Endodermal cell (in vitro differentiated cells): Measurements from ENCODE around the gene SPC25. TPM values are rescaled to one million over a fixed set of nuclear protein-coding genes. Genes with fewer than 3 reads are reported as not detected.
A peak's percentile ranks its signal among the peaks of the same experiment; 100 is the strongest.

Experiments
- DNase-seq: peaks from one replicate; pipeline ENCODE4 v3.0.0-alpha.2; 2017
- H3K27ac ChIP-seq: 2 replicates; pipeline ENCODE4 v1.5.1; 2013; ENCODE audit warnings: mild to moderate bottlenecking, low read depth, low read length, moderate library complexity
- H3K27me3 ChIP-seq: 2 replicates; pipeline ENCODE4 v1.6.1; 2013; ENCODE audit warnings: mild to moderate bottlenecking, low read length, moderate library complexity; ENCODE audit not compliant: insufficient read depth, control insufficient read depth, poor library complexity, severe bottlenecking
- H3K36me3 ChIP-seq: 2 replicates; pipeline ENCODE4 v1.7.0; 2013; ENCODE audit warnings: mild to moderate bottlenecking, low read length, moderate library complexity; ENCODE audit not compliant: control insufficient read depth, insufficient read depth
- H3K4me1 ChIP-seq: one replicate; pipeline ENCODE4 v1.7.0; 2013; ENCODE audit warnings: low read length; ENCODE audit not compliant: control insufficient read depth, insufficient read depth
- H3K4me3 ChIP-seq: 2 replicates; pipeline ENCODE4 v1.5.1; 2013; ENCODE audit warnings: mild to moderate bottlenecking, low read length, moderate library complexity
- H3K9ac ChIP-seq: 2 replicates; pipeline ENCODE4 v1.6.1; 2013; ENCODE audit warnings: mild to moderate bottlenecking, low read length, moderate library complexity; ENCODE audit not compliant: poor library complexity, severe bottlenecking; ENCODE audit errors: extremely low read depth
- H3K9me3 ChIP-seq: 2 replicates; pipeline ENCODE4 v1.6.1; 2013; ENCODE audit warnings: mild to moderate bottlenecking, low read length, moderate library complexity; ENCODE audit not compliant: control insufficient read depth
- H3K27ac Mint-ChIP-seq: 2 replicates; pipeline ENCODE4 v1.8.0; 2020; ENCODE audit warnings: mixed read lengths
- H3K27me3 Mint-ChIP-seq: 2 replicates; pipeline ENCODE4 v1.8.0; 2021; ENCODE audit warnings: mild to moderate bottlenecking, mixed read lengths; ENCODE audit not compliant: insufficient read depth
- H3K36me3 Mint-ChIP-seq: 2 replicates; pipeline ENCODE4 v1.8.0; 2020; ENCODE audit warnings: low read depth, mixed read lengths
- H3K4me1 Mint-ChIP-seq: 2 replicates; pipeline ENCODE4 v1.8.0; 2020; ENCODE audit warnings: mixed read lengths
- H3K4me3 Mint-ChIP-seq: 2 replicates; pipeline ENCODE4 v1.8.0; 2020; ENCODE audit warnings: mild to moderate bottlenecking, moderate library complexity, mixed read lengths
- H3K9me3 Mint-ChIP-seq: 2 replicates; pipeline ENCODE4 v1.8.0; 2020; ENCODE audit warnings: mild to moderate bottlenecking, mixed read lengths
- CTCF ChIP-seq: fragments of 200-600 bp; sonication (generic); conservative IDR thresholded peaks from 2 replicates; pipeline ENCODE4 v1.5.0; 2021; ENCODE audit warnings: antibody characterized with exemption, mild to moderate bottlenecking
- WGBS, 2 experiments: methylation state at CpG; one replicate each; pipeline versions ENCODE4 v1.1.5 to v1.1.7; 2013; ENCODE audit warnings: missing lambda C conversion rate in 2 of 2, mixed read lengths in 1 of 2; ENCODE audit not compliant: insufficient coverage in 1 of 2, insufficient read length in 1 of 2; 5-methylcytosine and 5-hydroxymethylcytosine counted together
- total RNA-seq, 2 donors: library from RNA; stranded (reverse); fragmentation: NEBNext Ultra II Directional in 1 of 2; extraction: Animal tissue kit (Norgen Biotek cat#: 25700) in 1 of 2; gene quantifications; 2 replicates in 1 of 2; 3 replicates in 1 of 2; pipeline ENCODE4 v1.2.1, GENCODE V29; 2021

Gene SPC25
- total RNA-seq, 2 donors from 2014 or later: 22.4 to 57.8 TPM

DNA sequence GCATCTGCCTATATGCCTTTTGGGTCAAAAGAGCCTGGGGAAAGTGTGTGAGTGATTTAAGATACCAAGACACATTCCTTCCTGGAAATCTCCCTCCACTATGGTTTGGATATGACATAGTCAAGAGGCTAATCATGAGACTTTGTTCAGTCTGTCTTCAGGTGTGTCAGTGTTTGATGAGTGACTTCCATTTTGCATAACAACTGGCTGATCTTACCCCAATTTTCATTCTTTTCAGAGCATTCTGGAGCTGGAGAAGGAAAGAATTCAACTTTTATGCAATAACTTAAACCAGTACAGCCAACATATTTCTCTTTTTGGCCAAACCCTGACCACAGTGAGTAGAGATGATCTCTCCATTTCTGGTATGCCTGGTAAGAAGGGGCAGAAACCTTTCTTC is 39.4 kb downstream of the SPC25 start:
- no peaks in the 10 kb centered on the region for H3K27me3 Mint-ChIP-seq
- no peak overlapping the region for H3K27ac Mint-ChIP-seq
- Histone ChIP-seq H3K27ac (no peak overlapping the region), H3K36me3 (no peaks in the 10 kb centered on the region), H3K9me3 (no peaks in the 10 kb centered on the region), H3K4me1 (no peaks in the 10 kb centered on the region), H3K4me3 (no peak overlapping the region), H3K9ac (no peak overlapping the region), H3K27me3 (no peaks in the 10 kb centered on the region)
- H3K4me1 Mint-ChIP-seq: no peaks in the 10 kb centered on the region
- no peaks in the 10 kb centered on the region for H3K9me3 Mint-ChIP-seq
- DNase-seq: no peak
- no peak overlapping the region for H3K4me3 Mint-ChIP-seq
- H3K36me3 Mint-ChIP-seq: peaks cover 2% of the 10 kb centered on the region
- TF ChIP-seq CTCF: no peak

GRCh38 chr2:168849610-168850009 is 40.6 kb downstream of the SPC25 start:
- DNase-seq: peak; percentile 69
- Histone ChIP-seq H3K9me3 (no peaks in the 10 kb centered on the region), H3K36me3 (no peaks in the 10 kb centered on the region), H3K27me3 (no peaks in the 10 kb centered on the region), H3K4me1 (no peaks in the 10 kb centered on the region), H3K27ac (no peak overlapping the region), H3K4me3 (no peak overlapping the region), H3K9ac (no peak overlapping the region)
- Mint-ChIP-seq H3K36me3 (peaks cover 2% of the 10 kb centered on the region), H3K9me3 (no peaks in the 10 kb centered on the region), H3K4me1 (no peaks in the 10 kb centered on the region), H3K27ac (no peak overlapping the region), H3K27me3 (no peaks in the 10 kb centered on the region), H3K4me3 (no peak overlapping the region)
- WGBS, 2 experiments: 100% methylated on average over 2 of the region's 2 CpGs
- peak; percentile 74 for TF ChIP-seq CTCF

GRCh38 chr2:168848225-168848624 is 42.0 kb downstream of the SPC25 start:
- no peak overlapping the region for H3K4me3 Mint-ChIP-seq
- peak; percentile 52 for DNase-seq
- Histone ChIP-seq H3K27ac (no peak overlapping the region), H3K27me3 (no peaks in the 10 kb centered on the region), H3K9me3 (no peaks in the 10 kb centered on the region), H3K36me3 (no peaks in the 10 kb centered on the region), H3K9ac (no peak overlapping the region), H3K4me1 (no peaks in the 10 kb centered on the region), H3K4me3 (no peak overlapping the region)
- H3K4me1 Mint-ChIP-seq: no peaks in the 10 kb centered on the region
- no peak overlapping the region for H3K27ac Mint-ChIP-seq
- no peaks in the 10 kb centered on the region for H3K9me3 Mint-ChIP-seq
- no peak for TF ChIP-seq CTCF
- no peaks in the 10 kb centered on the region for H3K36me3 Mint-ChIP-seq
- H3K27me3 Mint-ChIP-seq: no peaks in the 10 kb centered on the region
- WGBS, 2 experiments: 83 to 84% methylated on average over 3 of the region's 3 CpGs
